Limb (tissue), 2 donors: Measurements from ENCODE around the gene GOLT1A.
"Not testable (repeated sequence)": the region's sequence is repeated elsewhere in the genome, so short reads cannot be mapped to it uniquely, and the experiment has no call there.

ENCODE experiments used
- DNase-seq, 2 donors: peaks; one replicate each; pipeline ENCODE4 v3.0.0-alpha.2; 2016; ENCODE audit errors: extremely low spot score in 2 of 2

Gene GOLT1A

DNA sequence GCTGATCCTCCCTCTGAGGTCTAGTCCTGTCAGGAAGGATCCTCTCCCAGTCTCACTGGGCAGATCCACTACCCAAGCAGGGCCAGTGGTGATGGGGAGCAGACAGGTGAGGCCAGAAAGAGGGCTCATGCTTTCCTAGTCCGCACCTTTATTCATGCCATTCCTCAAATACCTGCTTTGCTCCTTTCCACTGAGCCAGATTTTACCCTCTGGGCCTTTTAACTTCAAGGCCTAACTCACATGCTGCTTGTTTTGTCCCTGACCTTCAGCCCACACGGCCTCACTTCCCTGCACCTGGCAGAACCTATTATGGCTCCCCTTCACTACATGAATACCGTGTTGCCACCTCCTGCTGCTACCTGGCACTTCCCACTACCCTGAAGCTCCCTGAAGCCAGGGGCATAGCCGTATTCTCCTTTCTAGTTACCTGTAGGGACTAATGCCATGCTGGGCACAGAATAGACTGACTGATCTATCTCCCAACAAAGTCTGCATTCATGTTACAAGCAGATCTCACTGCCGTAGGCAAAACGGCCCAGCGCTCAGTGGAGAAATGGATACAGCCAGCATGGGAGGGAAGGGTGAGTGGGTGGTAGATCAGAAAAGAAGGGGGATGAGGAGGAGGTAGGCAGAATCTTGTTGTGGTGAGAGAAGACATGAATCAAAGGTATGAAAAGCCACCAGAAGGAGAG is 36.1 kb upstream of the GOLT1A start:
- no peak for DNase-seq

- DNase-seq: no peak
Measured at GRCh38 chr1:204248954-204249353, 35.2 kb upstream of the GOLT1A start.

DNA sequence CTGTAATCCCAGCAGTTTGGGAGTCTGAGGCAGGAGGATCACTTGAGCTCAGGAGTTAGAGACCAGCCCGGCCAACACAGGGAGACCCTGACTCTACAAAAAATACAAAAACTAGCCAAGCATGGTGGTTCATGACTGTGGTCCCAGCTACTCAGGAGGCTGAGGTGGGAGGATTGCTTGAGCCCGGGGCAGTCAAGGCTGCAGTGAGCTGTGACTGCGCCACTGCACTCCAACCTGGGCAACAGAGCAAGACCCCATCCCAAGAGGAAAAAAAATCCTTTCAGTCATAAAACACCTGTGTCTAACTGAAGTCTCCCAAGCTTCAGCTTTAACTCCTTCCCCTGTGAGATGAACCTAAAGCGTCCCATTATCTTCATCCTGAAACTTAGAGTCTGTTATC is 33.1 kb upstream of the GOLT1A start:
- DNase-seq: no peak

DNA sequence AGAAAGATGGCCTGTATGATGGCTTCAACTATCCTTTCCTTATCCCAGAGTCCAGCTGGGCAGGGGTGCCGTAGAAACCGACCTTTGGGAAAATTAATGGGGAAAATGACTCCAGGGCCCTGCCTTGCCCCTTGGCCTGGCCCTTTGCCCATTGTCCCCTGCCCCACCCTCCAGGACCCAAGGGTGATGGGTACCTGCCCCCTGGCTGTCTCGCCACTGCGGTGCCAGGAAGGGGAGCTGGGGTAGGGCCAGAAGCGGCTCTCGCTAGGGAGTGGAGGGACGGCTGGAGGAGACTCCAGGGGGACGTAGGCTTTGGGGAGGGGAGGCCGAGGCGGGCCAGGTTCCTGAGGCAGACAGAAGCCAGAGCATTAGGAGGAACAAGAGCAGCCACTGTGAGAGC is 29.1 kb upstream of the GOLT1A start:
- no peak for DNase-seq

GRCh38 chr1:204241914-204242313 is 28.1 kb upstream of the GOLT1A start:
- DNase-seq: no peak

GRCh38 chr1:204241050-204241449 is 27.3 kb upstream of the GOLT1A start:
- no peak for DNase-seq

- no peak for DNase-seq
Measured at GRCh38 chr1:204240233-204240632, 26.4 kb upstream of the GOLT1A start.

DNA sequence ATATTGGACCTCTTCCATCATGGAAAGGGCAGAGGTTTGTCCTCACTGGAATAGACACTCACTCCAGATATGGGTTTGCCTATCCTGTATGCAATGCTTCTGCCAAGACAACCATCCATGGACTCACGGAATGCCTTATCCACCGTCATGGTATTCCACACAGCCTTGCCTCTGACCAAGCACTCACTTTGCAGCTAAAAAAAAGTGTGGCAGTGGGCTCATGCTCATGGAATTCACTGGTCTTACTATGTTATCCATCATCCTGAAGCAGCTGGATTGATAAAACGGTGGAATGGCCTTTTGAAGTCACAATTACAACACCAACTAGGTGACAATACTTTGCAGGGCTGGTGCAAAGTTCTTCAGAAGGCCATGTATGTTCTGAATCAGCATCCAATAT is 25.6 kb upstream of the GOLT1A start:
- not testable (repeated sequence) for DNase-seq

DNA sequence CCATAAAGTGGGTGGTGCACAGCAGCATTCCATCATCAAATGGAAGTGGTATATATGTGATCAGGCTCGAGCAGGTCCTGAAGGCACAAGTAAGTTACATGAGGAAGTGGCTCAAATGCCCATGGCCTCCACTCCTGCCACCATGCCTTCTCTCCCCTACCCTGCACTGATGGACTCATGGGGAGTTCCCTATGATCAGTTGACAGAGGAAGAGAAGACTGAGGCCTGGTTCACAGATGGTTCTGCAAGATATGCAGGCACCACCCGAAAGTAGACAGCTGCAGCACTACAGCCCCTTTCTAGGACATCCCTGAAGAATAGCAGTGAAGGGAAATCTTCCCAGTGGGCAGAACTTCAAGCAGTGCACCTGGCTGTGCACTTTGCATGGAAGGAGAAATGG is 24.7 kb upstream of the GOLT1A start:
- not testable (repeated sequence) for DNase-seq

DNA sequence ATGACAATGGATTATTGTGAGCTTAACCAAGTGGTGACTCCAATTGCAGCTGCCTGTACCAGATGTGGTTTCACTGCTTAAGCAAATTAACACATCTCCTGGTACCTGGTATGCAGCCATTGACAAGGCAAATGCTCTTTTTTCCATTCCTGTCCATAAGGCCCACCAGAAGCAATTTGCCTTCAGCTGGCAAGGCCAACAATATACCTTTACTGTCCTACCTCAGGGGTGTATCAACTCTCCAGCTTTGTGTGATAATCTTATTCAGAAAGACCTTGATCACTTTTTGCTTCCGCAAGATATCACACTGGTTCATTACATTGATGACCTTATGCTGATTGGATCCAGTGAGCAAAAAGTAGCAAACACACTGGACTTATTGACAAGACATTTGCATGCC is 23.7 kb upstream of the GOLT1A start:
- not testable (repeated sequence) for DNase-seq

GRCh38 chr1:204232526-204232925 is 18.7 kb upstream of the GOLT1A start:
- DNase-seq: peak in 1 of 2 donors; percentile 32

DNA sequence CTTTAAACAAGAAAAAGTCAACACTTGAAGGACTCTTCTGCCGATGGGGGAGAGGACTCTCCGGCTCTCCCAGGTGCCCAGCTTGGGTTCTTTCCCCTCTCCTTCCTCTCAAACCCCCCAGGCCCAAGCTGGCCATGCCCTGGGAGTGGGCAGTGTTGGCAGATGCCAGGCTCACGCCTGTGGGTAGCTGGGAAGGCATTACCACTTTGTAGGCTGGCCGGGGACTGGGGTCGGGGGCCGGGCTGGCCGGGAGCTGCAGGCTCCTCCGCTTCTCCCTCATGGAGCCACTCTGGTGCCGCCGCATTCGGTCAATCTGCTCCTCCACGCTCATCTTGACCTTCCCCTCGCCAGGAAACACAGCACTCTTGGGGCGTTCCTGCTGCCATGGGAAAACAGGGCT is 16.4 kb upstream of the GOLT1A start:
- DNase-seq: no peak

- DNase-seq: no peak
Measured at GRCh38 chr1:204228896-204229295, 15.1 kb upstream of the GOLT1A start.

GRCh38 chr1:204227996-204228785 is 14.4 kb upstream of the GOLT1A start:
- no peak for DNase-seq

DNA sequence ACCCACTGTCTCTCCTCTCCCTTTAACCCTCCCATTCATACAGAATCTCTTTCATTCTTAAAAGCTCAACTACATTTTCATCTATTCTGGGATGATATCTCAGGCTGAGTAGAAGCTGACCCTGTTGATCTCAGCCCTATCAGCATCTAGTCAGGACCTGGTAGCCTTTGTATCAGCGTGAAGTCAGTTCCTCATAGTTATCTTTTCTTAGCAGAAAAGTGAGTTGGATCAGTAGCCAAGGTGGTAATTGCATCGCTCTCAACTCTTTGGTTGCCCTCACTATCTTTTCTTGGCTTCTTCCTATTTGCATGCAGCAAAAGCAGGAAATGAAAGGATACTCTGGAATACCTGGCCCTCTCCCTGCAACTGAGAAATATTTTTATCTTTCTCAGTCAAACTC is 13.6 kb upstream of the GOLT1A start:
- DNase-seq: no peak

GRCh38 chr1:204225841-204226735 is 12.3 kb upstream of the GOLT1A start:
- DNase-seq: no peak

- DNase-seq: no peak
Measured at GRCh38 chr1:204224655-204225054, 10.9 kb upstream of the GOLT1A start.

GRCh38 chr1:204223129-204223860 is 9.5 kb upstream of the GOLT1A start:
- no peak for DNase-seq

DNA sequence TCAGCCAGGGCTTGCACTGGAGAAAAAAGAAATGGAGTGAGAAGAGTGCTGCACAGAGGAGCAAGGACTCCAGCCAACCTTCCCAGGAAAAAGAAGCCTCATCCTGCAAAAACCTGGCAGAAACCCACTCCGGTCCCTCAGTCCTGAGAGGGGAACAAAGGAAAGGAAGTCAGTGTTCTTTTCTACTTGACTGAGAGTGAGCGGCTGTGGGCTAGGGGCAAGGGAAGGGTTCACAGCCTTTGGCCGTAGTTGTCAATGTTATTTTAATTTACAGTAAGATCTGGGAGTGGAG is 8.9 kb upstream of the GOLT1A start:
- DNase-seq: peak in 1 of 2 donors; percentile 21

DNA sequence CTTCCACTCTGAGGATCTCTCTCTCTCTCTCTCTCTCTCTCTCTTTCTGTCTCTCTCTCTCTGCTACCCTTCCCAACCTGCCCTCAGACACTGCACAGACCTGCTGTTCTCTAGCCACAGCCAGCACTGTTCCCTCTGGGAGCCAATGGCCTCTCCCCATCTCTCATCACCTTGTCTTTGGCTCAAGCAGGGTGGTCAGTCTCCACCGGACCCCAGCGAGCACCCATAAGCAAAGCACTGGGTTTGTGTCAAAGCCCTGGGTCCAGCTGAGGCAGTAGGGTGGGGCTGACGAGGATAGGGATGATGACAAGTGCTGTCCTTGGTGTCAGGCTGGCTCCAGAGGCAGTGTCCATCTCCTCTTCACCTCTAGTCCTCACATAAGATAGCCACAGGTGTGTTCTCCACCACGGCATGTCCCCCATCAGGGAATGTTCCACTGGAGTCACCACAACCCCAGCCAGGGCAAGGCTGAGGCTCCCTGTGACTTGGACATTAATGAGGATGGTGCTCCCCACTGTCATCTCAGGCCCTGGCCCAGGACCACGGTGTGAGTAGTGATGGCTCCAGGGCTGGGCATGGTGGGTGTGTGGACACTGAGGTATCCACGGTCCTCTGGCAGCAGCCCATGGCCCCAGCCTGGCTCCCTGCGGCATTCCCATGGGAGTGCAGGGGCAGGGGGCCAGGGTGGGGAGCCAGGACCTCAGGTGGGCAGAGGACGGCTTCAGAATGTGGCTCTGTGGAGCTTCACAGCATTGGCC is 8.4 kb upstream of the GOLT1A start:
- DNase-seq: no peak

- DNase-seq: no peak
Measured at GRCh38 chr1:204221271-204221670, 7.5 kb upstream of the GOLT1A start.
